DMS114 treated with DMSO at 0.1 percent for 48 hours (cell line): ENCODE measurements around the gene COQ2.
"Not testable (repeated sequence)": the region's sequence is repeated elsewhere in the genome, so short reads cannot be mapped to it uniquely, and the experiment has no call there.

Experiments used
- DNase-seq: peaks from one replicate; lab custom pipeline; 2025; ENCODE audit not compliant: unreplicated experiment; lab: John Stamatoyannopoulos, UW

Gene COQ2

DNA sequence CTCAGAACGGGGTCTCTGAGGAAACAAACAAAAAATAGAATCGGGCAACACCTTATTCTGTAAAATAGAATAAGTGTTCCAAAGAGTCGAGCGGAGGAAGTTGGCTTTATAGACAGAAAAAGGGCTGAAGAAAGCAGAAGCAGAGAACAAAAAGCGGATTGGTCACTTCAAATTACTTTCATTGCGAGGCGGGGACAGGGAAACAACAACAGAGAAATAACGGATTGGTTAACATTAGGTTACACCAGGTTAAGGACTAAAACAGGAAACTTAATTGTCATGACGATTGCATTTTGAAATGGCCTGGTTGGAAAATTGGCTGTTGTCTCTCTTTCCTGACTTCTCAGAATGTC, 433 bp upstream of the COQ2 start:
- DNase-seq: peak; percentile 8

DNA sequence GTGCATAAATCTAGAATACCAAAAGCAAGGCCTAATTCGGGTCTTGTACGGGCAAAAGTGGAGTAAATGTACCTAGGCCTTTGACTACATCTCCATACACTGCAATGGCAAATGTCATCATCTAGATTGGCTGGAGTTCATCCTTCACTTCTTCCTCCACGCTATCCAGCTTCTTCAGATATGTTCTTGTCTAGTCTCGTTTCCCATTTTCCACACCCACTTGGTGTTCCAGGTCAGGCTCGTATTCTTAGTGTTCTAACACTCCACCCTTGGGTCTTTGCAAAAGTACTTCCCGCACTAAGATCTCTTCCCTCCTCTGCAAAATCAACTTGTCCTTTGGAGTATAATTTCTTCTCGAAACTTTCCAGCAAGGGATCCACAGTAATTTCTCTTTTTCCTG, 1.4 kb downstream of the COQ2 start:
- no peak for DNase-seq

DNA sequence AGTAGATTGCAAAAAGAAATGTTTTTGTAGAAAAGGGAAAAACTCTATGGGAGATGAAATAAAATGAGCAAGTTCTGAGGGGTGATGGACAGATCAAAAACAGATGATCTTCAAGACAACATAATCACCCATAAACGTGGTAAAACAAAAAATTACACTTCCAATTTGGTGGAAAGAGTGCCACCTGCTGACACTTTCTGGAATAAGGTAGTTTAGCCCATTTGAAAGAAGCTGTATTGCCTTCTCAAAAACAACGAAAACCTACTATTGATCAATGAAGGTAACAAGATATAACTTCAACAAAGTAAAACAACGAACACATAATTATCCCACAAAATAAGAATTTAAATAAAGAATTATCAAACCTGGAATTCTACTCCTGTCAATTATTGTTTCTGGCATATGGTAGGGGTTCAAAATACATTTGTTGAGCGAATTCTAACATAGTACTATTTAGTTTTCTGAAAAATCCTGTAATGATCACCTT, 2.5 kb downstream of the COQ2 start:
- DNase-seq: peak; percentile 8

DNA sequence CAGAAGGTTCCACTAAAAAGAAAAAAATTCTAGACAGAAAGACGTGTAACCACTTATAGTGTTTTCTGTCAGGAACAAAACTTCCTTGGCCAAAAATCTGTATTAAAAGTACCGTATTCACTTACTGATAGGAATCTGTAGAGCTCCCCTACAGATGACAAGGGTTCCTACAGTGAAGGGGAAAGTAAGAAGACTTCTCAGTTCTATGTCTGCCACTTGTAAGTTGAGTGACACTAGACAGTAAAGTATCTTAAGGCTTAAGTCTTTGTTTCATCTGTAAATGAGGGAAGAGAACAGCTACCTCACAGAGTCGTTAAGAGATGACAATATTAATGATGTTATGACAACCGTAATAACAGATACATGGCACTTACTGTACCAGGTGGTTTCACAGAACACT, 3.3 kb downstream of the COQ2 start:
- no peak for DNase-seq

DNA sequence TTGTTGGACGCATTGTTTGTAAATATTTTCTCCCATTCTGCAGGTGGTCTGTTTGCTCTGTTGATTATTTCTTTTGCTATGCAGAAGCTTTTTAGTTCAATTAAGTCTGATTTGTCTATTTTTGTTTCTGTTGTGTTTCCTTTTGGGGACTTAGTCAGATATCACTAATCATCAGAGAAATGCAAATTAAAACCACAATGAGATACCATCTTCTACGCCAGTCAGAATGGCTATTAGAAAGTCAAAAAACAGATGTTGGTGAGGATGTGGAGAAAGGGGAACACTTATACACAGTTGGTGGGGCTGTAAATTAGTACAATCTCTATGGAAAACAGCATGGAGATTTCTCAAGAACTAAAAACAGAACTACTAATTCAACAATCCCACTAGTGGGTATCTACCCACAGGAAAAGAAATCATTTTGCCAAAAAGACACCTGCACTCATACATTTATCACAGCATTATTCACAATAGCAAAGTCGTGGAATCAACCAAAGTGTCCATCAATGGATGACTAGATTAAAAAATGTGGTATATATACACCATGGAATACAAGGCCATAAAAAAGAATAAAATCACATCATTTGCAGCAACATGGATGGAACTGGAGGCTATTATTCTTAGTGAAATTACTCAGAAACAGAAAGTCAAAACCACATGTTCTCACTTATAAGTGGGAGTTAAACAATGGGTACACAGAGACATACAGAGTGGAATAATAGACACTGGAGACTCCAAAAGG, 8.1 kb downstream of the COQ2 start:
- DNase-seq: no peak

DNA sequence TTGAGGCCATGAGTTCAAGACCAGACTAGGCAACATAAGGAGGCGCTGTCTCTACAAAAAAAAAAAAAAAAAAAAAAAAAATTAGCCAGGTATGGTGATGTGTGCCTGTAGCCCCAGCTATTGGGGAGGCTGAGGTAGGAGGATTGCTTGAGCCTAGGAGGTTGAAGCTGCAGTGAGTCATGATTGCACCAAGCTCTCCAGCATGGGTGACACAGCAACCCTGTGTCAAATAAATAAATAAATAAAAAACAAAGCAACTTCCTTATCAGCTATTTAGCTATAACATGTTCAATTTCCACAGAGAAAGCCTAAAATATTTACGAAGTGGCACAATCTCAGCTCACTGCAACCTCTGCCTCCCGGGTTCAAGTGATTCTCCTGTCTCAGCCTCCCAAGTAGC, 10.7 kb downstream of the COQ2 start:
- DNase-seq: not testable (repeated sequence)

DNA sequence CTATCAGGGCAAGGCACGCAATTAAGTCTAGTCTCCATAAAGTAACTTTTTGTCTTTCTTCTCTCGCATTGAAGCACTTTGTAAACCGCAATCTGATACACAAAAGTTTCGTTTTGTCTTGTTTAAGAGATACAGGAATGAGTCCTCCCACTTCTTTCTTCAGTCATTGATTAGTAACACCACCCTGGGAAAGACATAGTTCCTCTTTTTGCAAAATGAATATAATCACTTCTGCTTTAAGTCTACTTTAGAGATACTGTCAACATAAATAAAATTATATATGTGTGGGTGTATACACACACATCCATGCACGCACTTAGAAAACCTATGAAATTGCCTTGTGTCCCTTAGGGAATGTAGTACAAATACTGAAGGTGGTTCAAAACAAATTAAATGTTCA, 11.7 kb downstream of the COQ2 start:
- no peak for DNase-seq

DNA sequence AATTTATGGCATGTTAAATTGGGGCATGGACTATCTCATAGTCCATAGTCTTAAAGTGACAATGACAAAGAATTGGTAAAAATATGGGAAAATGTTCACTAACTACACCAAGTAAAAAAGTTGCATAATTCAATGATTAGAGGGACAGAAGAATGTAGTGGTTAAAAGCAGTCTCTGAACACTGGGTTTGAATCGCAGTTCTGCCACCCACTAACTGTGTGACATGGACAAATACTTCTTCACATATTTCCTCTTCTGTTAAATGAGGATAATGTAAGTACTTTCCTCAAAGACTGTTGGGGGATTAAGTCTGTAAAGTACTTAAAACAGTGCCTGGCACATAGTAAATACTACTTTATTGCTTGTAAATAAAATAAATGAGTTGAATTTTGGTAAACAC, 15.3 kb downstream of the COQ2 start:
- DNase-seq: no peak

DNA sequence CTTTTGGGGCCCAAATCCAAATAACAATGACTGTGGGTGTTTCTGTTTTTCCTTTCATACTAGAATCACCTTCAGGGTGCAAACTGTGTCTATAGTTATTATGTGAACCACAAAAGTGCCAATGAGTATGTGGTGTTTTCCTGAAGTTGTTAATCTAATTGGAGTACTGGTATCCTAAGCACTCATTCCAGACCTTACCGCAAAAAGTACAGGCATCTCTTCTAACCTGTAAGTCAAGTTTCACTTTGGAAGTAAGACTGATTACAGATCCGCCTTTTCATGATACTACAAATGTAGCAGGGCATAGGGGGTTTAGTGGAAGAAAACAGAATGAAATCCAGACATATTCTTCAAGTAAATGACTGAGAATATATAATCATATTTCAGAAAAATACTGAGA, 16.1 kb downstream of the COQ2 start:
- no peak for DNase-seq

DNA sequence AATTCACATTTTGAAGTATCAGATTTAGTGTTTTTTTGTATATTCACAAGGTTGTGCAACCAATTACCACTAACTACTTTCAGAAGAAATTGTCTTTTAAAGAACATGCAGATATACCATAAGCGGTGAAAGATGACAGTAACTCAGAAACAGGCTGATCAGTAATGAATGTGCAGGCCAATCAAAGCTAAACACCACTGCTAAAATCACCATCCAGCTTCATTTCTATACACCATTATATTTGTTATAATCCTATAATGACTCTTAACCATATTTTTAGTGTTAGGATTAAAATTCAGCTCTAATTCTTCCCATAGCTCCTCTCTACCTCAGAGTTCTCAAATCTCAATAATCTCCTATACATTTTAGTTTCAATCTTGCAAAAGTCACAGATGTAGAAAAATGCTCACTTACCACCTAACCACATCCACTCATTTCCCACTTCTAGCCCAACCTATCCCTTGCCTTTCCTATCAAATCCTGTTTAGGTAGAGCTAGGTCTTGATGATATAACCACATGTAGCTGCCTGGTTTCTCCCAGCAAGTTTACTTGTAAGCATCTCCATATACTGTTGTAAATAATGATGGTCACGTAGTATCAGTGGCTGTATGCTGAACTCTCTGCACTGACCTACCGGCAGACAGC, 16.6 kb downstream of the COQ2 start:
- DNase-seq: no peak

DNA sequence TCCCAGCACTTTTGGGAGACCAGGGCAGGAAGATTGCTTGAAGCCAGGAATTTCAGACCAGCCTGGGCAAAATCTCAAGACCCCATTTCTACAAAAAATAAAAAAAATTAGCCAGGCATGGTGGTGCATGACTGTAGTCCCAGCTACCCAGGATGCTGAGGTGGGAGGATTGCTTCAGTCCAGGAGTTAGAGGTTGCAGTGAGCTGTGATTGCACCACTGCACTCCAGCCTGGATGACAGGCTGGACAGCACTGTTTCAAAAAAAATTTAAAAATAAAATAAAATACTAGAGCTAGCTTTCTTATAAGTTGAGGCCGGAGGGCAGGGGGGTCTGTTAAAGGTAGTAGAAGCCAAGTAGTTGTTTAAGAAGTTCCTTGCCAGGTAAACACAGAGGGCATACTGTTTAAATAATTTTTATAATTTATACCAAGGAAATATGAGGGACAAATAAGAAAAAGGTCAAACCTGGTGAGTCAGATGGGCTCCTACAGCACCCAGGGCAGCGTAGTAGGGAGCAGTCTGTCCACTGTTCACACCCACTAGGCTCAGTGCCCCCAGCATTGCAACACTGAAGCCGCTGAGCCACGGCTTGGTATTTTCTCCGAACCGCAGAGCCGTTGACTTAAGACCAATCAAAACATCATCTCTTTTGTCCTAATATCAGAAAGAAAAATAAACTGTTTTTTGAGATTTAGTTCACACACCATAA, 17.3 kb downstream of the COQ2 start:
- DNase-seq: no peak

DNA sequence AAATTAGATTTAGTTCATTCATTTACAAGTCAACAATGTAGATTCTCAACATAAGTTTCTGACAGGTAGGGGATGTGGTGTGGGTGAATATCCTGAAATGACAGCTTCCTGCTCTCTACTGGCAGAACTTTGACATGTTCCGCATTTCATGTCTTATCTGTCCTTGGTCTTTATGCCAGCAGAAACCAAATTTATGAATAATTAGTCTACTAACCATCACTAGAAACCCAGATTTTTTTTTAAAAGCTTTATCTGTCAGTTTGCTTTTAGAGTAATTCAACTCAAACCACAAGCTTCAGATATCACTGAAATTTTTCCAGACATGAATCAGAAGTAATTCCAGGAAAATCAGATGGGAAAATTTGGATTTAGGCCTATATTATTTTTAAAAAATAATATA, 17.9 kb downstream of the COQ2 start:
- no peak for DNase-seq

DNA sequence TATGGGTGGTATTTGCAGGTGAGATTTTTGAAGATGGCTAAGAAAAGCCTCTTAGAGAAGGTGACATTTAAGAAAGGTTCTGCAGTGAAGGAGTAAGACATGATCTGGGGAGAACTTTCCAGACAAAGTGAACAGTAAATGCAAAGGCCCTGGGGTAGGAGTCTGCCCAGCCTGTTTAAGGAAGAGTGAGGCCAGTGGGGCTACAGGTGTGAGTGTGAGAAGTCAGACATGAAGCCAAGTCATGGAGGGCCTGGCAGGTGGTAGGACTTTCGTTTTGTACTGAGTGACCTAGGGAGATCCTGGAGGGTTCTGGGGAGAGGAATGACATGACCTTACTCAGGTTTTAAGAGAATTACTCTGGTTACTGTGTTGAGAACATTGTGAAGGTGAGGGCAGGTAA, 21.5 kb downstream of the COQ2 start:
- no peak for DNase-seq

DNA sequence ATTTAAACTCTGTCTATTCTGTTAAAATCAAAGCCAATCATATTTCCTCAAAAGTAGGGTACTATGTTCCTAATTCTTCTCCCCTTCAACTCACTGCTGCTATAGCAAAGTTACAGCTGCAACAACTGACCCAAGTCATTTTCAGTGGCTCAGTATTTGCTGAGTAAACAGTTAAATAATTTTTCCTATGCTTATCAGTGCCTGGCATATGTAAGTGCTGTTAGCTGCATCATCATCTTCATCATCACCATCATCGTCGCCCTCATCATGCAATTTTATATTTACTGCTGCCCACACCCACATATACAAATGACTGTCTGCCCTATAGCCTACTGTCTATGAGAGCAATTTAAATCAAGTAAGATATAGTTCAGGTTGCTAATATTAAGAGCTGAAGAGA, 21.9 kb downstream of the COQ2 start:
- no peak for DNase-seq

DNA sequence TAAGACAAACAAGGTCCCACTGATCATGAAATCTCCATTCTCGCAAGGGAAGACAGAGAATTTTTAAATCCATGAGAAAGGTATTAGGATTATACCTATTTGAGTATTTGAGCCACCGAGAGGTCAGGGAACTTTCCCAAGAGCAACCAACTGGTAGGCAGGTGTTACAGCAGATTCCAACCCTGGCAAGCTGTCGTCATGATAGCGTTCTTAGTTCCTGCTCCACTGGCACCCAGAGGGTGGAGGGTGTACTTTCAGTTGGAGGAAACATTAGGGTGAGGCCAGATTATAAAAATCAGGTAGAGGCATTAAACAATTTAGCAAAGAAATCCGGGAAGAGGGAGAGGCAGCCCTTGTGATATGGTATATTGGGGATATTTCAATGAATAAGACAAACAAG, 23.3 kb downstream of the COQ2 start:
- DNase-seq: no peak

DNA sequence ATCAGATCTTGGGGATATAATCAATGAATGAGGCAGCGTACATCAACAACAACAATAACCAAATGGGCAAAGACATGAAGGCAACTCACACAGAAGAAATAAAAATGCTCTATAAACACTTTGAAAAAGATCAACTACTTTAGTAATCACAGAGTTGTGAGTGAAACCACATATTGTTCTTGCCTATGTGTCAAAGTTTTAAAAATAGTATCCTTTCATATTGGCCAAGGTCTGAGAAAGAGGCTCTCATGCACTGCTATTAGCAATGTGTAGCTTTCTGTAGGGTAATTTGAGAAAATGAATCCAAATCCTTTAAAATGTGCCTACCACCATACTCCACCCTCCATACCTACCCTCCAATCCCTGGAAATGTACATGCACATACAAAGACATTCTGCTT, 25.0 kb downstream of the COQ2 start:
- DNase-seq: no peak

DNA sequence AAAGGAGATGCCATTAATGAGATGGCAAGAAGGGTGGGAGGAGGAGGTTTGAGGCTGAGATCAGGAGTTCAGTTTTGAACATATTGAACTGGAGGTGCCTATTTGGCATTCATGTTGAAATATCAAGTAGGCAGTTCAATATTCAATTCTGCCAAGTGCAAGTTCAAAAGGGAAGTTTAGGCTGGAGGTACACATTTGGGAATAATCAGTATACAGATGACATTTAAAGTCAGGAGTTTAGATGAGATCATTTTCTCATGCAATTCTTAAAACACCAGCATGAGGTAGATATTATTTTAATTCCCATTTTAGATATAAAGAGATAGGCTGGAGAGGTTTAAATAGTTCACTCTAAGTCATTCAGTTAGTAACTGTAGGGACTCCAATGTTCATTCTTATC, 26.1 kb downstream of the COQ2 start:
- no peak for DNase-seq

DNA sequence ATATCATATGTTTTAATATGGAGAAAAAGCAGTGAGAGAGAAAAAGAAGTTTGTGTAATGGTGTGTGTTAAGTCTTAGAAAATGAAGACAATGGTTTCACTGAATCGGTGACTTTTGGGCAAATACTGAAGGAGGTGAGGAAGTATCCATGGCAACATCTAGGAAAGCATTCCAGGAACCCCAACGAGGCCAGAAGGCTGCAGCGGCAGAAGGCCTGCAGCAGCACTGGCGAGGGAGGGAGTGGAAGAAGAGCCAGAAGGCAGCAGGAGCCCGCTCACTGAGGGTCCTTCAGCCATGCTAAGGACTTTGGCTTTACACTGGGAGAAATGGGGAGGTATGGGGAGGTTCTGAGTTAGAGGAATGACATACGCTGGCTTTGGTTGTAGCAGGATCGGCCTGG, 26.8 kb downstream of the COQ2 start:
- no peak for DNase-seq

DNA sequence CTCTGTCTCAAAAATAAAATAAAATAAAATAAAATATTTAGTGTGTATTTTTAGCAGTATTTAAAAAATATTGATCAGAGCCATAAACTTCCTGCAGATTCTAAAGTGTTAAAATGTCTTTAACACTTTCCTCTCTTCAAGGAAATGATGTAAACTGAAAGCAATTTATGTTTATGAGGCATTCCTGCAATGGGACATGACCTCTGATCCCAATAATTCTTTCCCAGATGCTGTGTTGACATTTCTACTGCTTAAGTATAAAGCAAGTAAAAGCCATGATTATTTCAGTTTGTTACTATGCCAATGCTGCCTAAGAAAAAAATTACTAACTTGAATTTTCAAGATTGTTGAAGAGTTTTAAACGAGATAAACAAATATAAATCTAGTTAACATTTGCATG, 29.0 kb downstream of the COQ2 start:
- no peak for DNase-seq

DNA sequence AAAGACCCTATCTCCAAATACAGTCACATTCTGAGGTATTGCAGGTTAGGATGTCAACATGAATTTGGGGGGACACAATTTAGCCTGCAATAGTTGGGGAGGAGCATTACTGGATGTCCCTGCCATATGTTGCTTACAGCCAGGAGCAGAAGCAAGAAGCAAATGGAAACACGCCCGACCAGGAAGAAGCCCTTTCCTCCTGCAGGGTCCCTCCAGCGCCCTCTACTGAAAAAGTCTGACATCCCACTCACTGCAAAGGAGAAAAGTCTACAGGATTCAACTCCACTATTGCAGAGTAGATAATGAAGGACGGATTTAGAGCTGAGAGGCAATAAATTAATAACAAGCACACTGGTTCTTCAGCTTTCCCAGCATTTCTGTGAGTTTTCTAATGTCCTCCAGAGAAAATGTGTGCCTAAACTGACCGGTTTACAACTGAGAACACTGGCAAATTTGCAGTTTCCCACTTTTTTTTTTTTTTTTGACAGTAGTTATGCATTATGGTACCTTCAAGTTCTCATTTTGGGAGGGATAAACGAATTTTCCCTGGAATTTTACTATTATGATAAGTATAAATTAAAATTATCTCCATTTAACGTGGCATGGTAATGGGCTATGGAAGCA, 31.7 kb downstream of the COQ2 start:
- DNase-seq: peak; percentile 18

DNA sequence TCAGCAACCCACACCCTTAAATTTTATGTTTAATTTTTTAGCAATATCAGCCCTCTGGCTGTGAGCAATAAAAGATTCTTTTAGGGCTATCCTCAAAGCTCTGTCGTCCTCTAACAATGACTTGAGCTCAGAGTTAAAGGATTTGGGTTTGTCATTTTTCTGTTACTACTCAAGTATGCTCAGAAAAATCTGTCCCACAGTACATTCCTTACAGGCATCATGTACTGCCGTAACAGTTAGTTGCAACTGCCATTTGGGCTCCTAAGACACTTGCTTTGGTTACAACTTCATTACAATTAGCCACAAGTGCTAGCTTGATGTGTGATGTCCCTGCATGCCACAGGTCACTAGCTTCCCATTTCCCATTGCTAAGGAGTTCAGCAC, 33.2 kb downstream of the COQ2 start:
- DNase-seq: no peak
